Measurements from ENCODE around the gene CWH43.
"Not testable (repeated sequence)": the region's sequence is repeated elsewhere in the genome, so short reads cannot be mapped to it uniquely, and the experiment has no call there.

Gene CWH43

DNA sequence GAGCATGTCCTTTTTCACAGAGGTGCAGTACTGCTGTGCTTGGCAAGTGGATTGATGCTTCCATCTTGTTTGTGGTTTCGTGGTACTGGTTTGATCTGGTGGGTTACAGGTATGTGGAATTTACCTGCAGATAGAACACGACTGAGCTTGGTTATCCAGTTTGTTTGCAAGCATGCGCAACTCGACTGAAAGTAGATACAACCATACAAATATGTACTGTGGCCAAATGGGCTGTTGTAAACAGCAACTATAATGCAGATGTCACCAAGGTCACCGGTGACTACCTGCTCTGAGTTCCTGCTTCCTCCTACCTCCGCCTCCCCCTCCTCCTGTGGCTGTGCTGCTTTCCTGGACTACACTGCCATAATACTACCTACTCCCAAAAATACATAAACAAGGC, 12.4 kb downstream of the CWH43 start:
- Histone ChIP-seq H3K9me3 (ENCODE audit: control insufficient read depth in 2 of 2, low read length in 2 of 2) (no peaks in the 10 kb centered on the region), H3K27ac (ENCODE audit: low read depth in 2 of 2, low read length in 2 of 2) (no peak overlapping the region), H3K4me1 (ENCODE audit: control insufficient read depth in 2 of 2, insufficient read depth in 2 of 2, low read length in 2 of 2) (no peaks in the 10 kb centered on the region), H3K4me3 (ENCODE audit: low read length in 2 of 2) (no peak overlapping the region), H3K9ac (ENCODE audit: low read depth in 1 of 2, low read length in 2 of 2) (no peak overlapping the region), H3K27me3 (ENCODE audit: control insufficient read depth in 2 of 2, insufficient read depth in 2 of 2, low read length in 2 of 2) (no peaks in the 10 kb centered on the region), H3K36me3 (ENCODE audit: control insufficient read depth in 2 of 2, insufficient read depth in 2 of 2, low read length in 2 of 2) (peaks cover 0 to 3% of the 10 kb centered on the region in 2 donors)

DNA sequence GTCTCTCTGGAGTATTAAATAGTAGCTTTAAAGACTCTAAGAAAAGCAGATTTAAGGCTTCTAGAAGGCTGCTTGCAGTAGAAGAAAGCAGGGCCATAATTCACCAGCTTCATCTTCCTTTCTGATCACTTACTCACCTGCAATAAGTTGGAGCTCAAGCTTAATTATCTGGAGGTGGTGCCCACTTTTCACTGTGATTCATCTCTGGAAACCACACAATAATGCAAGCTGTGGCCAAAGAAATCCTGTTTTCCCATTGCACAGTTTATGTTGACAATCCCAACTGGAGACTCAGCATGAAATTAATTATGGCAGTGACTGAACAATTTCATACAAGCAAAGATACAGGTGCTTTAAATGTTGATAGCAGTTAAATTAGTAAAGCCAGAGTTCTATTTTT, 14.7 kb downstream of the CWH43 start:
- Histone ChIP-seq H3K9me3 (ENCODE audit: control insufficient read depth in 2 of 2, low read length in 2 of 2) (no peaks in the 10 kb centered on the region), H3K4me3 (ENCODE audit: low read length in 2 of 2) (no peak overlapping the region), H3K4me1 (ENCODE audit: control insufficient read depth in 2 of 2, insufficient read depth in 2 of 2, low read length in 2 of 2) (no peaks in the 10 kb centered on the region), H3K27ac (ENCODE audit: low read depth in 2 of 2, low read length in 2 of 2) (no peak overlapping the region), H3K36me3 (ENCODE audit: control insufficient read depth in 2 of 2, insufficient read depth in 2 of 2, low read length in 2 of 2) (peaks cover 0 to 7% of the 10 kb centered on the region in 2 donors), H3K9ac (ENCODE audit: low read depth in 1 of 2, low read length in 2 of 2) (no peak overlapping the region), H3K27me3 (ENCODE audit: control insufficient read depth in 2 of 2, insufficient read depth in 2 of 2, low read length in 2 of 2) (no peaks in the 10 kb centered on the region)

DNA sequence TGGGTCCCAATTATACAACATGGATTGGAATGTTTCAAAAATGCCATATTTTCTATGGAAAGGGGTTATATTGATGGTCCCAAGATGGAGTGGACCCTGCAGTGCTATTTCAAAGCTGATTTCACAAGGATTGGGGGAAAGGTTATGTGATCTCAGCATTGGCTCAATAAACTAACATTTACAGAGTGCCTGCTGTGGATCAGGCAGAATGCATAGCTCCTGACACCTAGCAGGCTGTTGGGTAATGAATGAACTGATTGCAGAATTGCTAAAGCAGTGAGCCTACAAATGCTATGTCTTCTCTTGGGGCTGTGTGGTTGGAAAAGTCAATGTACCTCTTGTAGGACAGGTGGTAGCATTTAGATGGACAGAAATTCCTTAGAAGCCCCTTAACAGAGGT, 16.9 kb downstream of the CWH43 start:
- Histone ChIP-seq H3K4me3 (ENCODE audit: low read length in 2 of 2) (no peak overlapping the region), H3K27me3 (ENCODE audit: control insufficient read depth in 2 of 2, insufficient read depth in 2 of 2, low read length in 2 of 2) (no peaks in the 10 kb centered on the region), H3K4me1 (ENCODE audit: control insufficient read depth in 2 of 2, insufficient read depth in 2 of 2, low read length in 2 of 2) (no peaks in the 10 kb centered on the region), H3K9me3 (ENCODE audit: control insufficient read depth in 2 of 2, low read length in 2 of 2) (no peaks in the 10 kb centered on the region), H3K36me3 (ENCODE audit: control insufficient read depth in 2 of 2, insufficient read depth in 2 of 2, low read length in 2 of 2) (peaks cover 4 to 7% of the 10 kb centered on the region in 2 donors), H3K9ac (ENCODE audit: low read depth in 1 of 2, low read length in 2 of 2) (no peak overlapping the region), H3K27ac (ENCODE audit: low read depth in 2 of 2, low read length in 2 of 2) (no peak overlapping the region)

DNA sequence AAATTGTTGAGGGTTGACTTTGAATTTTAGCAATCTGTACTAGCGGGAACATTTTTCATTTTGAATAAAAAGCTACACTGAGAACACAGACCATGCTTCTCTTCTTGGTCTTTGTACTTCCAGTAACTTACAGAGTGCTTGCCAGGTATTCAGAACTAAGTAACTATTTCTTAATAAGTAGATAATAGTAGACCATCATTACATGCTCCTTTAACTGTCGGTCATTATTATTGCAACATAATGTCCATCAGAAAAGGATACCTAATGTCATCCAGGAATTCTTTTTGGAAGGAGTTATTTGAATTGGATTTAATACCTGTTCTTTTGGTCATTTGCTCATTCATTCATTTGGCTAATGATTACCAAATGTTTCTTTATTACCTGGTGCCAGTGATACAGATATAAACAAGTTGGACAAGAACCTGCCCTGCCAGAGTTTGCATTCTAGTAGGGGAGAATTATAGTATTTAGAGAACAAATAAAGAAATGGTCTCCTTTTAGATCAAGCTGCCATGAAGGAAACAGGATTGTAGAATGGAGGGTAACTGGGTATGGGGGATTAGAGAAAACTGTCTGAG, 32.7 kb downstream of the CWH43 start:
- Histone ChIP-seq H3K27ac (ENCODE audit: low read depth in 2 of 2, low read length in 2 of 2) (no peak overlapping the region), H3K4me3 (ENCODE audit: low read length in 2 of 2) (no peak overlapping the region), H3K9me3 (ENCODE audit: control insufficient read depth in 2 of 2, low read length in 2 of 2) (no peaks in the 10 kb centered on the region), H3K36me3 (ENCODE audit: control insufficient read depth in 2 of 2, insufficient read depth in 2 of 2, low read length in 2 of 2) (peaks cover 3 to 9% of the 10 kb centered on the region in 2 donors), H3K27me3 (ENCODE audit: control insufficient read depth in 2 of 2, insufficient read depth in 2 of 2, low read length in 2 of 2) (no peaks in the 10 kb centered on the region), H3K4me1 (ENCODE audit: control insufficient read depth in 2 of 2, insufficient read depth in 2 of 2, low read length in 2 of 2) (no peaks in the 10 kb centered on the region), H3K9ac (ENCODE audit: low read depth in 1 of 2, low read length in 2 of 2) (no peak overlapping the region)

DNA sequence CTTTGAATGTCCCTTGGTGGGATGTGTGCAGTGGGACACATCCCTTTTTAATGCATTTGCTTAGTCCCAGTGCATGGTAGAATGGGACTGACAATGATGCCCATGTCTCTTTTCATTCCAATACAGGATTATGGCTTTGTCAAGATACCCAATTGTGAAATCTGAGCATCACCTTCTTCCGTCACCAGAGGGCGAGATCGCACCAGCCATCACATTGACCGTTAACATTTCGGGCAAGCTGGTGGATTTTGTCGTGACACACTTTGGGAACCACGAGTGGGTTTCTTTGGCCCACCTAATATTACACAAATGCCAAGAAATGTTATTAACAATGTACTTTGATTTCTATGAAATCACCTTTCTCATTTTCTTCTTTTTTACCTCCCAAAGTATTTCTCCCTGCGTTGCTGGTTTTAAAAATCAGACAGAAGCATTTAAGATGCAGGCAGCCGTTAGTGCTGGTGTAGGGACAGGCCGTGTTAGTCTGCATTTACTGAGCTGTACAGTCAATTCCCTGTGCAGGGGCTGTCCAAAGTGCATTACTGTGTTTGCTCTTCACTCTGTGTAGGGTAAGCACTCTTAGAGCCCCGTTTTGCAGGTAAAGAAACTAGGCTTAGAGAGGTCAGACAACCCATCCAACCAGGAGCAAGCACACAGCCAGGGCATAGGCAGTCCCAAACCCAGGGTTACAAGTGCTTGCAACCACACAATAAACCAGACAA, 46.5 kb downstream of the CWH43 start:
- H3K9ac ChIP-seq (ENCODE audit: low read depth in 1 of 2, low read length in 2 of 2): no peak overlapping the region

DNA sequence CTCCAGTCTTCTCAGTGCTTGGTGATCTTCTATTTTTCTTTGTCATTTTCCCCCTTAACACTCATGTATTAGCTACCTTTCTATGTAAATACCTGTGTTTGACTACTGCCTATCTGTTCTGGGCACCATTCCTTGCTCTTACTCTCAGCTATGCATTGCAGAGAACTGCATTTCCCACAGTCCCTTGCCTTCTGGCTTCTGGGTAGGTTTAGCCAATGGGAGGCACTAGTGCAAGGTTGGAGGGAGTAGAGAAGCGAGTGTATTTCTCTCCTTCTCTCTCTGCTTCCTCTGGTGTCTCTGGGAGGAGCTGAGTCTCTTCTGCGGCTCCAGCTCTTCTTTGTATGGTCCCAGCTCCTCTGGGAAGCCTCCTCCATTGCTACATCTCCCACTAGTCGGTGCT, 50.5 kb downstream of the CWH43 start:
- H3K9me3 ChIP-seq (ENCODE audit: control insufficient read depth in 2 of 2, low read length in 2 of 2): no peaks in the 10 kb centered on the region
- no peak overlapping the region for H3K27ac ChIP-seq (ENCODE audit: low read depth in 2 of 2, low read length in 2 of 2)
- H3K27me3 ChIP-seq (ENCODE audit: control insufficient read depth in 2 of 2, insufficient read depth in 2 of 2, low read length in 2 of 2): no peaks in the 10 kb centered on the region
- peaks cover 6 to 8% of the 10 kb centered on the region in 2 donors for H3K36me3 ChIP-seq (ENCODE audit: control insufficient read depth in 2 of 2, insufficient read depth in 2 of 2, low read length in 2 of 2)
- no peak overlapping the region for H3K4me3 ChIP-seq (ENCODE audit: low read length in 2 of 2)
- no peak overlapping the region for H3K9ac ChIP-seq (ENCODE audit: low read depth in 1 of 2, low read length in 2 of 2)
- H3K4me1 ChIP-seq (ENCODE audit: control insufficient read depth in 2 of 2, insufficient read depth in 2 of 2, low read length in 2 of 2): no peaks in the 10 kb centered on the region

More for the DNA sequence above, 46.5 kb downstream of the CWH43 start:
- H3K27me3 ChIP-seq (ENCODE audit: control insufficient read depth in 2 of 2, insufficient read depth in 2 of 2, low read length in 2 of 2): no peaks in the 10 kb centered on the region
- no peak overlapping the region for H3K27ac ChIP-seq (ENCODE audit: low read depth in 2 of 2, low read length in 2 of 2)
- H3K4me3 ChIP-seq (ENCODE audit: low read length in 2 of 2): no peak overlapping the region
- no peaks in the 10 kb centered on the region for H3K9me3 ChIP-seq (ENCODE audit: control insufficient read depth in 2 of 2, low read length in 2 of 2)
- H3K36me3 ChIP-seq (ENCODE audit: control insufficient read depth in 2 of 2, insufficient read depth in 2 of 2, low read length in 2 of 2): peaks cover 6 to 11% of the 10 kb centered on the region in 2 donors
- no peaks in the 10 kb centered on the region for H3K4me1 ChIP-seq (ENCODE audit: control insufficient read depth in 2 of 2, insufficient read depth in 2 of 2, low read length in 2 of 2)

DNA sequence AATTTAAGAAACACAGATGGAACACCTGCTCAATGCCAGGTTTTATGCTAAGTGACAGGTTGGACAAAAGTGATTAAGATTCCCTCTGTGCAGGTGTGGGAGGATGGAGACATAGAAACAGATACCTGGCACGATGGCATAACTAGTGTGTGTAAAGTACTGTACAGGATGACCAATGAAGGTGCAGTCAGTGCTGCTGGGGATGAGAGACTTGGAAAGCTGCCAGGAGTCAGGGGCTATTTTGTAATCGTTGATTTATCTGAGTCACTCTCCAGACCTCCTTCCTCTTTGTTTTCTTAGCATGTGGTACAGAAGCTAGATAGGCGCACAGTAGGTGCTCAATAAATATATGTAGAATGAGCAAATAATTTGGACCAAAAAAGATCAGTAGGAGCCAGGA, 58.2 kb downstream of the CWH43 start:
- no peak overlapping the region for H3K9ac ChIP-seq (ENCODE audit: low read depth in 1 of 2, low read length in 2 of 2)
- no peak overlapping the region for H3K27ac ChIP-seq (ENCODE audit: low read depth in 2 of 2, low read length in 2 of 2)
- H3K4me3 ChIP-seq (ENCODE audit: low read length in 2 of 2): no peak overlapping the region
- H3K9me3 ChIP-seq (ENCODE audit: control insufficient read depth in 2 of 2, low read length in 2 of 2): no peaks in the 10 kb centered on the region
- H3K27me3 ChIP-seq (ENCODE audit: control insufficient read depth in 2 of 2, insufficient read depth in 2 of 2, low read length in 2 of 2): no peaks in the 10 kb centered on the region
- no peaks in the 10 kb centered on the region for H3K4me1 ChIP-seq (ENCODE audit: control insufficient read depth in 2 of 2, insufficient read depth in 2 of 2, low read length in 2 of 2)
- H3K36me3 ChIP-seq (ENCODE audit: control insufficient read depth in 2 of 2, insufficient read depth in 2 of 2, low read length in 2 of 2): no peaks in the 10 kb centered on the region

DNA sequence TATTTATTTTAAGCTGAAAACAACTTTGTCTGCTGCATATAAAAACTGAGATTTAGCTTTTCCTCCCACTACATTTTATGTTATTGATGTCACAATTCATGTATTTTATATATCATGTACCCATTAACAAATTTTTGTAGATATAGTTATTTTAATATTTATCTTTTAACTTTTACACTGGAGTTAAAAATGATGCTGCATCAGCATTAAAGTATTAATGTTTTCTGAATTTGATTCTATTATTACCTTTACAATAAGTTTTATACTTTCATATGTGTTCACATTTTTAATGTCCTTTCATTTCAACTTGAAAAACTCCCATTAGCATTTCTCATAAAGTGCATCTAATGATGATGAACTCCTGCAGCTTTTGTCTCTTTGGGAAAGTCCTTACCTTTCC, 72.2 kb downstream of the CWH43 start:
- Histone ChIP-seq H3K9ac (ENCODE audit: low read depth in 1 of 2, low read length in 2 of 2) (no peak overlapping the region), H3K4me3 (ENCODE audit: low read length in 2 of 2) (no peak overlapping the region), H3K27me3 (ENCODE audit: control insufficient read depth in 2 of 2, insufficient read depth in 2 of 2, low read length in 2 of 2) (no peaks in the 10 kb centered on the region), H3K4me1 (ENCODE audit: control insufficient read depth in 2 of 2, insufficient read depth in 2 of 2, low read length in 2 of 2) (no peaks in the 10 kb centered on the region), H3K36me3 (ENCODE audit: control insufficient read depth in 2 of 2, insufficient read depth in 2 of 2, low read length in 2 of 2) (peaks cover 0 to 6% of the 10 kb centered on the region in 2 donors), H3K27ac (ENCODE audit: low read depth in 2 of 2, low read length in 2 of 2) (no peak overlapping the region), H3K9me3 (ENCODE audit: control insufficient read depth in 2 of 2, low read length in 2 of 2) (peaks cover 0 to 3% of the 10 kb centered on the region in 2 donors)

DNA sequence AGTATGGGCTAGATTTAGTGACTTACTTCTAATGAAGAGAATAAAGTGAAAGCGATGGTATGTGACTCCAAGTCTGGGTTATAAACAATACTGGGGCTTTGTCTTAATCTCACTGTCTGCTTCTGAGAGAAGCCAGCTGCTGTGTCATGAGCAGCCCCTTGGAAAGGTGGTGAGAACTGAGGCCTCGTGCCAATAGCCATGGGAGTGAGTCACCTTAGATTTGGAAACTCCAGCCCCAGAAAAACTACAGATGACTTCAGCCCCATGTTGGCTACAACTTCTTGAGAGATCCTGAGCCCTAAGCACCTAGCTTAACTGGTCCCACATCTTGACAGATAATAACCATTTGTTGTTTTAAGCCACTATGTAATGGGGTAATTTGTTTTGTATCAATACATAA, 77.6 kb downstream of the CWH43 start:
- H3K4me3 ChIP-seq (ENCODE audit: low read length in 2 of 2): no peak overlapping the region
- H3K36me3 ChIP-seq (ENCODE audit: control insufficient read depth in 2 of 2, insufficient read depth in 2 of 2, low read length in 2 of 2): peaks cover 0 to 4% of the 10 kb centered on the region in 2 donors
- no peak overlapping the region for H3K27ac ChIP-seq (ENCODE audit: low read depth in 2 of 2, low read length in 2 of 2)
- no peaks in the 10 kb centered on the region for H3K4me1 ChIP-seq (ENCODE audit: control insufficient read depth in 2 of 2, insufficient read depth in 2 of 2, low read length in 2 of 2)
- H3K27me3 ChIP-seq (ENCODE audit: control insufficient read depth in 2 of 2, insufficient read depth in 2 of 2, low read length in 2 of 2): no peaks in the 10 kb centered on the region
- H3K9ac ChIP-seq (ENCODE audit: low read depth in 1 of 2, low read length in 2 of 2): no peak overlapping the region
- no peaks in the 10 kb centered on the region for H3K9me3 ChIP-seq (ENCODE audit: control insufficient read depth in 2 of 2, low read length in 2 of 2)

DNA sequence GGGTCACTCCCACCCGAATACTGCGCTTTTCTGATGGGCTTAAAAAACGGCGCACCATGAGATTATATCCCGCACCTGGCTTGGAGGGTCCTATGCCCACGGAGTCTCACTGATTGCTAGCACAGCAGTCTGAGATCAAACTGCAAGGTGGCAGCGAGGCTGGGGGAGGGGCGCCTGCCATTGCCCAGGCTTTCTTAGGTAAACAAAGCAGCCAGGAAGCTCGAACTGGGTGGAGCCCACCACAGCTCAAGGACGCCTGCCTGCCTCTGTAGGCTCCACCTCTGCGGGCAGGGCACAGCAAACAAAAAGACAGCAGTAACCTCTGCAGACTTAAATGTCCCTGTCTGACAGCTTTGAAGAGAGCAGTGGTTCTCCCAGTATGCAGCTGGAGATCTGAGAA, 86.1 kb downstream of the CWH43 start:
- H3K36me3 ChIP-seq (ENCODE audit: control insufficient read depth in 2 of 2, insufficient read depth in 2 of 2, low read length in 2 of 2); H3K9ac ChIP-seq (ENCODE audit: low read depth in 1 of 2, low read length in 2 of 2); H3K27ac ChIP-seq (ENCODE audit: low read depth in 2 of 2, low read length in 2 of 2); H3K4me3 ChIP-seq (ENCODE audit: low read length in 2 of 2); H3K4me1 ChIP-seq (ENCODE audit: control insufficient read depth in 2 of 2, insufficient read depth in 2 of 2, low read length in 2 of 2); H3K27me3 ChIP-seq (ENCODE audit: control insufficient read depth in 2 of 2, insufficient read depth in 2 of 2, low read length in 2 of 2); H3K9me3 ChIP-seq (ENCODE audit: control insufficient read depth in 2 of 2, low read length in 2 of 2): not testable (repeated sequence)

Measured in mucosa of rectum (tissue), 2 donors.